WTC11 (cell line): ENCODE measurements around the gene TBL1XR1. TPM values are rescaled to one million over a fixed set of nuclear protein-coding genes. Genes with fewer than 3 reads are reported as not detected.

ENCODE experiments used
- ATAC-seq: fragments of 200-7000 bp; cut with Tn5 transposase; 2 replicates; pipeline ENCODE4 v1.10.0; 2021; ENCODE audit warnings: mild to moderate bottlenecking, moderate library complexity
- CTCF ChIA-PET: fragments of 300-600 bp; sonication (Branson Sonifier 250); formaldehyde crosslinking; loops from one replicate; lab custom pipeline; 2021; ENCODE audit warnings: antibody characterized with exemption; lab: Charles Lee
- POLR2A ChIA-PET: fragments of 350-600 bp; sonication (Branson Sonifier 250); formaldehyde crosslinking; loops from one replicate; lab custom pipeline; 2021; ENCODE audit warnings: antibody characterized with exemption; lab: Charles Lee
- DNase-seq: peaks from one replicate; pipeline ENCODE4 v3.0.0; 2021; ENCODE audit warnings: low spot score
- H3K27ac Mint-ChIP-seq: 2 replicates; pipeline ENCODE4 v1.8.0; 2021; ENCODE audit warnings: mixed read lengths
- H3K27me3 Mint-ChIP-seq: 2 replicates; pipeline ENCODE4 v1.8.0; 2021; ENCODE audit warnings: low read depth, mild to moderate bottlenecking, moderate library complexity, mixed read lengths
- H3K36me3 Mint-ChIP-seq: 2 replicates; pipeline ENCODE4 v1.8.0; 2021; ENCODE audit warnings: mixed read lengths
- H3K4me1 Mint-ChIP-seq: 2 replicates; pipeline ENCODE4 v1.8.0; 2022; ENCODE audit warnings: mixed read lengths
- H3K4me3 Mint-ChIP-seq: 2 replicates; pipeline ENCODE4 v1.8.0; 2021; ENCODE audit warnings: mild to moderate bottlenecking, moderate library complexity, mixed read lengths
- H3K9me3 Mint-ChIP-seq: 2 replicates; pipeline ENCODE4 v1.8.0; 2021; ENCODE audit warnings: mixed read lengths
- AFF4 ChIP-seq: sonication (generic); formaldehyde crosslinking; IDR thresholded peaks from 2 replicates; pipeline ENCODE4 v1.8.1; 2023; ENCODE audit warnings: mild to moderate bottlenecking, missing genetic modification reagents, borderline replicate concordance
- ARID4B ChIP-seq: sonication (generic); formaldehyde crosslinking; IDR thresholded peaks from 2 replicates; pipeline ENCODE4 v1.8.0; 2023; ENCODE audit warnings: missing genetic modification reagents, mild to moderate bottlenecking, borderline replicate concordance
- ATF1 ChIP-seq: sonication (generic); formaldehyde crosslinking; IDR thresholded peaks from 2 replicates; pipeline ENCODE4 v1.8.1; 2023; ENCODE audit warnings: mild to moderate bottlenecking, moderate library complexity, missing genetic modification reagents
- FOXJ3 ChIP-seq: sonication (generic); formaldehyde crosslinking; IDR thresholded peaks from 2 replicates; pipeline ENCODE4 v1.9.0; 2021; ENCODE audit warnings: missing genetic modification reagents, mild to moderate bottlenecking, borderline replicate concordance
- GABPB1 ChIP-seq: sonication (generic); formaldehyde crosslinking; IDR thresholded peaks from 2 replicates; pipeline ENCODE4 v1.8.1; 2023; ENCODE audit warnings: mild to moderate bottlenecking, missing genetic modification reagents
- GTF2I ChIP-seq: fragments of 250-450 bp; sonication (Bioruptor Pico); conservative IDR thresholded peaks from 2 replicates; pipeline ENCODE4 v1.4.0; 2021; ENCODE audit warnings: mild to moderate bottlenecking
- HMGA2 ChIP-seq: fragments of 250-450 bp; sonication (Bioruptor Pico); IDR thresholded peaks from 2 replicates; pipeline ENCODE4 v1.4.0; 2021; ENCODE audit warnings: mild to moderate bottlenecking, moderate library complexity
- HMGXB4 ChIP-seq: sonication (generic); formaldehyde crosslinking; IDR thresholded peaks from 2 replicates; pipeline ENCODE4 v1.8.1; 2023; ENCODE audit warnings: mild to moderate bottlenecking, moderate library complexity, missing genetic modification reagents
- IRF2 ChIP-seq: sonication (generic); formaldehyde crosslinking; IDR thresholded peaks from 2 replicates; pipeline ENCODE4 v1.8.0; 2022; ENCODE audit warnings: low read depth, missing genetic modification reagents, borderline replicate concordance
- KAT7 ChIP-seq: sonication (generic); formaldehyde crosslinking; IDR thresholded peaks from 2 replicates; pipeline ENCODE4 v1.8.1; 2023; ENCODE audit warnings: missing genetic modification reagents, mild to moderate bottlenecking, borderline replicate concordance
- PREB ChIP-seq: sonication (generic); formaldehyde crosslinking; IDR thresholded peaks from 2 replicates; pipeline ENCODE4 v1.8.1; 2022; ENCODE audit warnings: mild to moderate bottlenecking, missing genetic modification reagents, moderate library complexity, borderline replicate concordance
- SP1 ChIP-seq: sonication (generic); formaldehyde crosslinking; conservative IDR thresholded peaks from 2 replicates; pipeline ENCODE4 v1.8.1; 2022; ENCODE audit warnings: missing genetic modification reagents
- TEAD1 ChIP-seq: sonication (generic); formaldehyde crosslinking; IDR thresholded peaks from 2 replicates; pipeline ENCODE4 v1.8.0; 2022; ENCODE audit warnings: mild to moderate bottlenecking, missing genetic modification reagents
- TP53 ChIP-seq: sonication (generic); formaldehyde crosslinking; IDR thresholded peaks from 2 replicates; pipeline ENCODE4 v1.8.1; 2023; ENCODE audit warnings: mild to moderate bottlenecking, missing genetic modification reagents
- USF2 ChIP-seq: sonication (generic); formaldehyde crosslinking; IDR thresholded peaks from 2 replicates; pipeline ENCODE4 v1.8.1; 2023; ENCODE audit warnings: mild to moderate bottlenecking, missing genetic modification reagents, moderate library complexity
- ZBTB21 ChIP-seq: sonication (generic); formaldehyde crosslinking; IDR thresholded peaks from 2 replicates; pipeline ENCODE4 v1.8.1; 2023; ENCODE audit warnings: mild to moderate bottlenecking, missing genetic modification reagents, borderline replicate concordance
- ZNF232 ChIP-seq: sonication (generic); formaldehyde crosslinking; IDR thresholded peaks from 2 replicates; pipeline ENCODE4 v1.8.0; 2022; ENCODE audit warnings: mild to moderate bottlenecking, missing genetic modification reagents
- total RNA-seq: library from RNA; stranded (reverse); gene quantifications from 3 replicates; pipeline ENCODE4 v1.2.3, GENCODE V29; 2021

TBL1XR1 gene
- total RNA-seq, 1 experiment from 2014 or later, result 148 TPM

- ATAC-seq (no peak), DNase-seq (no peak)
- Mint-ChIP-seq H3K4me1 (peaks cover 56% of the 10 kb centered on the region), H3K36me3 (no peaks in the 10 kb centered on the region; the same call in 1 of the 2 replicates), H3K27ac (no peak overlapping the region), H3K27me3 (no peaks in the 10 kb centered on the region), H3K9me3 (no peaks in the 10 kb centered on the region), H3K4me3 (no peak overlapping the region)
- CTCF ChIA-PET, result no interaction called here
- POLR2A ChIA-PET, result no interaction called here
- TF ChIP-seq ARID4B (CRISPR knock-in tag) (no peak), GTF2I (no peak), ZNF232 (CRISPR knock-in tag) (no peak), GABPB1 (CRISPR knock-in tag) (no peak), IRF2 (CRISPR knock-in tag) (no peak), HMGXB4 (CRISPR knock-in tag) (no peak), SP1 (CRISPR knock-in tag) (no peak), AFF4 (CRISPR knock-in tag) (no peak), FOXJ3 (no peak), PREB (no peak), TP53 (CRISPR knock-in tag) (no peak), ZBTB21 (CRISPR knock-in tag) (no peak), KAT7 (CRISPR knock-in tag) (no peak), HMGA2 (CRISPR knock-in tag) (no peak), USF2 (CRISPR knock-in tag) (no peak), ATF1 (CRISPR knock-in tag) (no peak), TEAD1 (no peak)
Measured at GRCh38 chr3:177186306-177186705, 11.0 kb downstream of the TBL1XR1 start.
